Stimulated activated CD8-positive, alpha-beta memory T cell treated with anti-CD3 and anti-CD28 coated beads, Interleukin-4, amount 100 ng/mL, for 24 hours (primary cell): ENCODE measurements around the gene PHACTR3.

Experiments
- DNase-seq: peaks from one replicate; pipeline ENCODE4 v3.0.0-alpha.2; 2020; ENCODE audit warnings: low read depth

PHACTR3 gene

GRCh38 chr20:59735917-59736316, 131.6 kb downstream of the PHACTR3 start:
- DNase-seq, result no peak

- DNase-seq, result no peak
Measured at GRCh38 chr20:59736366-59736765, 132.0 kb downstream of the PHACTR3 start.

GRCh38 chr20:59737073-59737666, 132.8 kb downstream of the PHACTR3 start:
- DNase-seq, result no peak

GRCh38 chr20:59737816-59738215, 133.5 kb downstream of the PHACTR3 start:
- DNase-seq, result no peak

- DNase-seq, result no peak
Measured at GRCh38 chr20:59738851-59739250, 134.5 kb downstream of the PHACTR3 start.

GRCh38 chr20:59740621-59741020, 136.3 kb downstream of the PHACTR3 start:
- no peak for DNase-seq

DNA sequence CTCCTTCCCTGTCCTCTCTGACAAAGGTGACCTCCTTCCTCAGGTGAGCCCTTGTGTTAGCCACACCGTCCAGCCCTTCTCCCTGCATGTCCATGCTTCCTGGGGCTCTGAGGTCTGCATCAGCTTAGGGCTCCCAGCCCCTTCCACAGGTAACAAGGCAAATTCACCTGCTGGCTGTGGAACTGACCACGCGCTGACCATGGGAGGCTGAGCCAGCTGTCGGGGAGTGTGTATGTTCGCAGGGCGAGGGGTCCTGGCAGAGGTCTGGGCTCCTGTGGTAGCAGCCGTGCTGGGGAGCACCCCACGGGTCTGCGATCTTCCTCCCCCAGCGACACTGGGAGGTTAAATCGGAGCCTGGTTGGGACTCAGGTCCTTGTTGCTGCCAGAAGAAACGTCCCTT, 136.7 kb downstream of the PHACTR3 start:
- DNase-seq, result no peak

DNA sequence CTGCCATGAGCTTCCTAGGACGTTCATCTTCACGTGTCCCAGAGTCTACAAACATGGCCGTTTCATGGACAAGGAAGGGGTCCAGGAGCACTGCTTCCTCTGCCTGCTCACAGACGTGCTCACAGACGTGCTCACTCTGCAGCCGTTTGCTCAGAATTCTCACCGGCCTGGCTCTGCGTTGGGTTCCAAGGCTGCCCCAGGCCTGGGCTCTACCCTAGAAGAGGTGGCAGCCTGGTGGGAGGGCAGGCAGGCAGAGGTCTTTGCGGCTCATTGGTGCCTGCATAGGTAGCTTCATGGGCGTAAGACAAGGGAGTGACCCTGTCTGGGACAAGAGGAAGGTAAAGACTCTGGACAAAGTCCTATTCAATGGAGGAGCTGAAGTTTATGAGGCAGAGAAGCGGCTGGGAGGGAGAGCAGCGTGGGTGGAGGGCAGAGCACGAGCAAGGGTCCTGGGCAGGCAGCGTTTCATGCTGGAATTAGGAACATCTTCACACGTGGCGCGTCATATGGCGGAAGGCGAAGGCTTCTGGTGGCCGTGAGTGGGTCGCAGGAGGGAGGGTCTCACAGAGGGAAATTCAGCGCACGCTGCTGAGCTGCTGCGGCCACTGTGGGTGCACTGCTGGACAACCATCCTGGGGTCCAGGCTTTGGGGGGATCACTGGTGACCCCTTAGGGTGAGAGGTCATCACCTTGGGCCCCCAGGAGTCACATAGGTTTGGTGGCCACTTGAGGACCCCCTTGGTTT, 138.2 kb downstream of the PHACTR3 start:
- DNase-seq, result no peak

- no peak for DNase-seq
Measured at GRCh38 chr20:59743308-59743707, 139.0 kb downstream of the PHACTR3 start.

DNA sequence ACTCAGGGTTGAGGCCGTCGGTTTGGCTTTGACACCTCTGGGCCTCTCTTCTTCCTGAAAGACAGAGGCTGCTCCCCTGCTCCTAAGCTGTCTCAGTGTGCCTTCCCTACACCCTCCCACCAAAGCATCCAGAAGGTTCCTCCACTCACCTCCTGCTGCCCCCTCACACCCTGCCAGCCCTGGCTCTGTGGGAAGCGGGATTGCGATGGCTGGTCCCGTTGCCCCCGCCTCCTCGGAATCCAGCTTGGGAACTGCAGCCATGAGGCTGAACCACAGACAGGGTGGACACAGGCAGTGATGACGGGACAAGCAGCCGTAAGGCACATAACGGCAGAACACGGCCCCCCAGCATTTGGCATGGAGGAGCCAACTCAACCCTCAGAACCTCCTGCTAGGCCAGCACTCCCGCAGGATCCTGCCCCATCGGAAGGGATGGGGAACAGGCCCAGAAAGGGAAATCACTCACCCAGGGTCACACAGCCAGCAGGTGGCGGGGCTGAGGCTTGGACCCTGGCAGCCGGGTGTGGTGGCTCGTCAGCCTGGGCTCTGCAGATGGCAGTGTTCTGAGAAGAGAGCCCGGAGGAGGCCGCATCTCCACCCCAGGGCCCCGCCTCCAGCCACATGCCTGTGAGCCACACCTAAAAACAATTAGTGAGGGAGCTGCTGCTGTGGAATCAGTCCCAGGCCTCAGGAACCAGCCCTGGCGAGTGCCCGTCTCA, 139.6 kb downstream of the PHACTR3 start:
- DNase-seq, result no peak

GRCh38 chr20:59744756-59745155, 140.4 kb downstream of the PHACTR3 start:
- DNase-seq, result no peak

- no peak for DNase-seq
Measured at GRCh38 chr20:59745201-59745600, 140.9 kb downstream of the PHACTR3 start.

- DNase-seq, result no peak
Measured at GRCh38 chr20:59745716-59746115, 141.4 kb downstream of the PHACTR3 start.

- DNase-seq, result no peak
Measured at GRCh38 chr20:59746155-59746554, 141.8 kb downstream of the PHACTR3 start.

DNA sequence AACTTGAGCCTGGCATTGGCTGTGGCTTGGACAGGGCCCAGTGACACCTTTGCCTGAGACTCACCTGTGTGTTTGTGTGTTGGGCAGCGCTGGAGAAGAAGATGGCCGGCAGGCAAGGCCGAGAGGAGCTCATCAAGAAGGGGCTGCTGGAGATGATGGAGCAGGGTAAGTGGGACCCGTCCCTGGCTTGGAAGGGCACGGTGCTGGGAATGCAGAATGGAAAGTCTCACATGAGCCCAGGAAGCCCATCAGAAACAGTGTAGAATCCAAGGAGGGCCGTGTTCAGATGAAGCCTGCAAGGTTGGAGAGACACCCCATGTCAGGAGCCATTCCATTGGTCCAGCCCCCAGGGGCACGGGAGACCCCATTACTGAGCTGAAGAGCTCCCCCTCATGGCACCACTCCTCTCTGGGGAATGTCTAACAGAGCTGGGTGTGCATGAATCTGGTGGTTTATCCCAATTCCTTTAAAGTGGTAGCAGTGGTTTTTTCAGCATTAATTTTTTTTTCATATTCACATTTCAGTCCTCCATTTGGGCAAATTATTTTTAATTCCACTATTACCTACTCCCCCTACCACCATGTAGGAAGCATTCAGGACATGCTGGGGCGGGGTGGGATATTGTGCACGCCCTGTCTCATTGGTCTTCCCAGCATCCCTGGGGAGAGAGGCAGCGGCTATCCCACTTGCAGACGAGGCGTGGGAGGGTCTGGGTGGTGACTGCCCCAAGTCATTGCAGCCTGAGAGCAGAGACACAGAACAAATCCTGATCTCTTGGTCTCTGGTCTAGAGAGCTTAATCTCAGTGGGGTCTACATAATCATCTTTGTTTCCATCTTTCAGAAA, 143.6 kb downstream of the PHACTR3 start:
- no peak for DNase-seq

DNA sequence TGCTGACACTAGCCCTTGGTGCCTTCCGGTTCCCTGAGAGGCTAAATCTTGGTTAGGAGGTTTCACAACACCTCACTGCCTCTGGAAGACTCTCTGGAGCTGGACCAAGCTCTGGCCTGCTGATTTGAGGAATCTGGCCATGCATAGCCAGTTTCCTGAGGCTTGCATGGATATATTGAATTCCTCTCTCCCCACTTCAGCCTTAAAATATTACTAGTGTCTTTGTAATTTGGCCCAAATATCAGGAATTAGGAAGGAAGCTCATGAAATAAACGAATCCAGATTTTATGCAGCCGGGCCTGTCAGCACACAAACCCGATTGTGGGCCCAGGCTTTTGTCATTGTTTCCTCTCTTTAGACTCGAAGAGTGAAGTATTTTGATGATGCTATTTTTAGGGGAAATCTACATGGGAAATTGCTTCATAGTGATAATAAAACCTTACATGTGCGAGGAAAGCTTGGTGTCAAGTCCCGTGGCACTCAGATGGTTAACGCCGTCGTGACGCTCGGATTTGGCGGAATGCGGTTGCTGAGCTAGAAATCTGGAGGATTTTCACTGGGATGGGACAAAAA, 144.4 kb downstream of the PHACTR3 start:
- no peak for DNase-seq

- DNase-seq, result no peak
Measured at GRCh38 chr20:59749301-59749700, 145.0 kb downstream of the PHACTR3 start.

GRCh38 chr20:59750209-59750840, 146.0 kb downstream of the PHACTR3 start:
- DNase-seq, result no peak

DNA sequence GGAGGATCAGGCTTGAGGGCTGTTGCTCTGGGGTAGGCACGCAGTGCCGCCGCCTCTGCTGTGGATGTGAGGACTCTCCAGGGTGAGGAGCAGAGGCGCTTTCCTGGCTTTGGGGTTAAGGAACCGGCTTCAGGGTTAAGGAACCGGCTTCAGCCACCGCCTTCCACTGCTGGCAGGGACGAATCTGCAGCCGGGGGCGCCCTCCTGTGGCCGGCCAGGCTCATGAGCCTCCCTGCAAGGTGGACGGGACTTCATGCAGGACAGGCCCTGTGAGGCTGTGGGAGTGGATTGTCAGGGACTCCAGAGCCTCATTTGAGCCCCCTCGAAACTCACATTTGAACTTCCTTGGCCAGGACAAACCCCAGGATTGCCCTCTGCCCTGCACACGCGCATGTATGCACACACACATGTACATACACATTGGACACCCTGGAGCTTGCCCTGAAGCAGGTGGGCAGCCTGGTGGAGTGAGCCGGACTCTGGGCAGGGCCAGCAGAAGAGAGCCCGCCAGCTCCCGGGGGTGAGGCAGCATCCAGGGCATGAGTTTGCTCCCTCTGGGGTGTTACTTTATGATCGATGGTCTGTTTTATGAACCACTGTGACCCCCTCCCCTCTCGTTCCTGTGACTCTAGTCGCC, 146.9 kb downstream of the PHACTR3 start:
- DNase-seq, result peak; percentile 7

GRCh38 chr20:59752101-59752586, 147.8 kb downstream of the PHACTR3 start:
- DNase-seq, result no peak
